HEK293T (cell line): ENCODE results near the gene C3orf33.

Experiments used
- CTCF ChIA-PET: fragments of 350-600 bp; formaldehyde crosslinking; extraction: SDS; loops from one replicate; lab custom pipeline; 2021; ENCODE audit warnings: antibody characterized with exemption, inconsistent platforms; lab: Yijun Ruan, JAX
- POLR2A ChIA-PET: fragments of 350-600 bp; formaldehyde crosslinking; extraction: SDS; loops from one replicate; lab custom pipeline; 2020; ENCODE audit warnings: antibody characterized with exemption, inconsistent platforms; lab: Yijun Ruan, JAX
- DNase-seq: peaks from one replicate; pipeline ENCODE4 v3.0.0; 2012; ENCODE audit warnings: mixed read lengths; ENCODE audit errors: extremely low spot score
- ARNT ChIP-seq: fragments of 450-650 bp; IDR thresholded peaks from 2 replicates; pipeline ENCODE4 v1.6.1; 2017; ENCODE audit warnings: mild to moderate bottlenecking
- BHLHE40 ChIP-seq: fragments of 450-650 bp; IDR thresholded peaks from 2 replicates; pipeline ENCODE4 v1.6.1; 2016; ENCODE audit warnings: mild to moderate bottlenecking, moderate library complexity, borderline replicate concordance
- CTBP1 ChIP-seq: fragments of 450-650 bp; IDR thresholded peaks from 2 replicates; pipeline ENCODE4 v1.6.1; 2016; ENCODE audit warnings: borderline replicate concordance
- ELF4 ChIP-seq: fragments of 450-650 bp; IDR thresholded peaks from 2 replicates; pipeline ENCODE4 v1.6.1; 2017; ENCODE audit warnings: antibody characterized with exemption
- FOXA1 ChIP-seq: fragments of 450-650 bp; IDR thresholded peaks from 2 replicates; pipeline ENCODE4 v1.6.1; 2016; ENCODE audit warnings: mild to moderate bottlenecking
- FOXK2 ChIP-seq: fragments of 450-650 bp; IDR thresholded peaks from 2 replicates; pipeline ENCODE4 v1.6.1; 2016; ENCODE audit warnings: mild to moderate bottlenecking
- FOXM1 ChIP-seq: fragments of 450-650 bp; IDR thresholded peaks from 2 replicates; pipeline ENCODE4 v1.6.1; 2017; ENCODE audit warnings: mild to moderate bottlenecking, borderline replicate concordance
- HDGF ChIP-seq: fragments of 450-650 bp; IDR thresholded peaks from 2 replicates; pipeline ENCODE4 v1.6.1; 2017; ENCODE audit warnings: antibody characterized with exemption, borderline replicate concordance
- L3MBTL2 ChIP-seq: fragments of 450-650 bp; conservative IDR thresholded peaks from 2 replicates; pipeline ENCODE4 v1.6.1; 2016; ENCODE audit warnings: mild to moderate bottlenecking
- LEF1 ChIP-seq: fragments of 450-650 bp; IDR thresholded peaks from 2 replicates; pipeline ENCODE4 v1.6.1; 2017; ENCODE audit warnings: mild to moderate bottlenecking, borderline replicate concordance
- NFRKB ChIP-seq: fragments of 450-650 bp; IDR thresholded peaks from 2 replicates; pipeline ENCODE4 v1.6.1; 2016; ENCODE audit warnings: mild to moderate bottlenecking, moderate library complexity
- SP1 ChIP-seq: fragments of 450-650 bp; IDR thresholded peaks from 2 replicates; pipeline ENCODE4 v1.6.1; 2017
- SUZ12 ChIP-seq: fragments of 450-650 bp; IDR thresholded peaks from 2 replicates; pipeline ENCODE4 v1.6.1; 2016; ENCODE audit warnings: mild to moderate bottlenecking
- TARDBP ChIP-seq: fragments of 450-650 bp; IDR thresholded peaks from 2 replicates; pipeline ENCODE4 v1.6.1; 2016
- ZNF384 ChIP-seq: fragments of 450-650 bp; IDR thresholded peaks from 2 replicates; pipeline ENCODE4 v1.6.1; 2016
- TF ChIP-seq, protein P1 (sequence below): fragments of 450-650 bp; IDR thresholded peaks from 2 replicates; pipeline ENCODE4 v1.6.1; 2016

C3orf33 gene

DNA sequence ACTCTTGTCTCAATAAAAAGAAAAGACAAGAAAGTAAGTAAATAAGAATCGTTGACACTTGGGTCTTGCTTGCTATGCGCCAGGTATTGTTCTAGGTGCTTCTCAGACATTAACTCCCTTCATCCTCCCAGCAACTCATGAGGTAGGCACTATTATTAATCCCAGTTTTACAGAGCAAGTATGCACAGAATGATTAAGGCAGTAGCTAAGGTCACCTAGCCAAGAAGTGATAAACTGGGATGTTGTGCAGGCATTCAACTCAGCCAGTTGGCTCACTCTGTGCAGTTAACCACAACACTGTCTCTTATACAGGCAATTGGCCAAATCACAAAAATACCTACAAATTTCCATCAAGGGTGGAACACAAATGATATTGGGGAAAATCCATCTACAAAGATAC lies 1.7 kb upstream of the C3orf33 start:
- TF ChIP-seq L3MBTL2: no peak
- no peak for TF ChIP-seq NFRKB
- no peak for TF ChIP-seq ZNF384
- TF ChIP-seq SUZ12: no peak
- TF ChIP-seq FOXM1: no peak
- no peak for TF ChIP-seq CTBP1
- TF ChIP-seq ARNT: no peak
- no peak for TF ChIP-seq ELF4
- TF ChIP-seq SP1: no peak
- TF ChIP-seq HDGF: no peak
- no peak for TF ChIP-seq FOXK2
- TF ChIP-seq BHLHE40: no peak
- no peak for TF ChIP-seq FOXA1
- TF ChIP-seq, protein P1, sequence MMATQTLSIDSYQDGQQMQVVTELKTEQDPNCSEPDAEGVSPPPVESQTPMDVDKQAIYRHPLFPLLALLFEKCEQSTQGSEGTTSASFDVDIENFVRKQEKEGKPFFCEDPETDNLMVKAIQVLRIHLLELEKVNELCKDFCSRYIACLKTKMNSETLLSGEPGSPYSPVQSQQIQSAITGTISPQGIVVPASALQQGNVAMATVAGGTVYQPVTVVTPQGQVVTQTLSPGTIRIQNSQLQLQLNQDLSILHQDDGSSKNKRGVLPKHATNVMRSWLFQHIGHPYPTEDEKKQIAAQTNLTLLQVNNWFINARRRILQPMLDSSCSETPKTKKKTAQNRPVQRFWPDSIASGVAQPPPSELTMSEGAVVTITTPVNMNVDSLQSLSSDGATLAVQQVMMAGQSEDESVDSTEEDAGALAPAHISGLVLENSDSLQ: no peak
- TF ChIP-seq LEF1: no peak
- no peak for TF ChIP-seq TARDBP
- no peak for DNase-seq
- ChIA-PET CTCF (no interaction called here), POLR2A (no interaction called here)

DNA sequence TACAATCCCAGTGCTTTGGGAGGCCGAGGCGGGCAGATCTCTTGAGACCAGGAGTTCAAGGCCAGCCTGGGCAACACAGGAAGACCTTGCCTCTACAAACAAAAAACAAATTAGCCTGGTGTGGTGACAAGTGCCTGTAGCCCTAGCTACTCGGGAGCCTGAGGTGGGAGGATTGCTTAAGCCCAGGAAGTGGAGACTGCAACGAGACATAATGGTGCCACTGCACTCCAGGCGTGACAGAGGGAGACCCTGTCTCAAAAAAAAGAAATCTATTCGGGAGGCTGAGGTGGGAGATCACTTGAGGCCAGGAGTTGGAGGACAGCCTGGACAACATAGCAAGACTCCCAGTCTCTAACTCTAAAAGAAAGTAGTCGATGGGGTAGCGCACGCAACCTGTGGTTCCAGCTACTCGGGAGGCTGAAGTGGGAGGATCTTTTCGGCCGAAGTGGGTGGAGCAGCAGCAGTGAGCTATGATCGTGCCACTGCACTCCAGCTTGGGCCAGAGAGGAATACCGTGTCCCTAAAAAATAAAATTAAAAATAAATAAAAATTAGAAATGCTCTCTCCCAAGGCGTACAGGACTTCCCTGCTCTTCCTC lies 775 bp downstream of the C3orf33 start:
- CTCF ChIA-PET: interaction anchor here (0.6 to 1.9 kb wide), 10 partner anchors 9 to 64 kb away, joined by 3 to 9 read pairs (median 4); no protein-coding TSS in a partner anchor
- TF ChIP-seq L3MBTL2: no peak
- TF ChIP-seq FOXM1: no peak
- no peak for TF ChIP-seq FOXK2
- TF ChIP-seq CTBP1: no peak
- TF ChIP-seq TARDBP: no peak
- TF ChIP-seq ELF4: no peak
- no peak for TF ChIP-seq FOXA1
- POLR2A ChIA-PET: interaction anchor here (0.7 to 1.9 kb wide), 7 partner anchors 13 to 65 kb away, joined by 3 to 12 read pairs (median 4); partner anchors contain the start of gene GMPS
- no peak for DNase-seq

DNA sequence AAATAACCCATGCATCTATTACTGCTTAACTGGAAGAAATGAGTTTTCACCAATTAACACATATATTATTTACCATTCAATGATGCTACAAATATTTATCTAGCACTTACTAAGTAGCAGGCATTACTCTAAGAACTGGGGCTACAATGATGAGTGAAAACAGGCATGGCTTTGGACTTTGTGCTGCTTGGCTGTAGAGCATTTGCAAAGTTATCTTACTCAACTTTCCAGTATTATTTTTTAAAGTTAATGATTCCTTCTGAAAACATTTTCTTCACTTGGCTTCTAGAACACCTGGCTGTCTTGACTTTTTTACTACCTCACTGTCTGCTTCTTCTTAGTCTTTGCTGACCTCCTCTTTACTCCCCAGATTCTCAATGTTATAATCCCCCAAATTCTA lies 1.8 kb downstream of the C3orf33 start:
- no peak for TF ChIP-seq ARNT
- TF ChIP-seq FOXA1: no peak
- TF ChIP-seq BHLHE40: no peak
- TF ChIP-seq ZNF384: no peak
- no peak for TF ChIP-seq TARDBP
- no peak for TF ChIP-seq L3MBTL2
- no peak for TF ChIP-seq CTBP1
- TF ChIP-seq LEF1: no peak
- TF ChIP-seq, protein P1: no peak
- no peak for TF ChIP-seq SP1
- TF ChIP-seq FOXK2: no peak
- no peak for TF ChIP-seq NFRKB
- TF ChIP-seq ELF4: no peak
- TF ChIP-seq FOXM1: no peak
- TF ChIP-seq HDGF: no peak
- TF ChIP-seq SUZ12: no peak
- POLR2A ChIA-PET: no interaction called here
- CTCF ChIA-PET: no interaction called here
- DNase-seq: no peak

DNA sequence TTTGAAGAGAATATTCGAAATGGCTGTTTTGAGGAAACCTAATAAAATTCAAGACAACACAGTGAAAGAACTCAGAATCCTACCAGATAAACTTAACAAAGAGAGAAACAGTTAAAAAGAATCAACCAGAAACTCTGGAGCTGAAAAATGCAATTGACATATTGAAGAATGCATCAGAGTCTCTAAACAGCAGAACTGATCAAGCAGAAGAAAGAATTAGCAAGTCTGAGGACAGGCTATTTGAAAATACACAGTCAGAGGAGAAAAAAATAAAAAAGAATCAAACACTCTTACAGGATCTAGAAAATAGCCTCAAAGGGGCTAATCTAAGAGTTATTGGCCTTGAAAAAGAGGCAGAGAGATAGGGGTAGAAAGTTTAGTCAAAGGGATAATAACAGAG lies 13.5 kb downstream of the C3orf33 start:
- ChIA-PET CTCF (no interaction called here), POLR2A (no interaction called here)
- TF ChIP-seq FOXK2 (no peak), BHLHE40 (no peak), HDGF (no peak), L3MBTL2 (no peak), CTBP1 (no peak), ZNF384 (no peak), LEF1 (no peak), ARNT (no peak), NFRKB (no peak), SUZ12 (no peak), SP1 (no peak), TARDBP (no peak), ELF4 (no peak), FOXA1 (no peak), FOXM1 (no peak)
- TF ChIP-seq, protein P1: no peak
- DNase-seq: no peak

DNA sequence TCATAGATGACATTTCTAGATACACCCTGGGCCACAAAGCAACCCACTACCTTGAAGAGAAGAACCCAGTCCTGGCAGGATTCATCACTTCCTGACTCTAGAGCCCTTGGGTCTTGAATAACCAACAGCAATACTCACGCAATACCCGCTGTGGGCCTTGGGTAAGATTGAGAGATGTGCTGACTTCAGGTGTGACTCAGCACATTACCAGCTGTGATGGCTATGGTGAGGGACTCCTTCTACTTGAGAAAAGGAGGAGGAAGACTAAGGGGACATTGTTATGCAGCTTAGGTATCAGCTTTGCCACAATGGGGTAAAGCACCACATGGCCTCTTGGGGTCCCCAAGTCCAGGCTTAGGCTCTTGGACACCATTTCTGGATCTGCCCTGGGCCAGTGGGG lies 14.9 kb downstream of the C3orf33 start:
- TF ChIP-seq FOXK2 (no peak), ZNF384 (no peak), ELF4 (no peak), CTBP1 (no peak), NFRKB (no peak), SP1 (no peak), L3MBTL2 (no peak), ARNT (no peak), TARDBP (no peak), FOXM1 (no peak), SUZ12 (no peak), FOXA1 (no peak), LEF1 (no peak)
- TF ChIP-seq, protein P1: no peak
- CTCF ChIA-PET: no interaction called here
- POLR2A ChIA-PET: interaction anchor here (0.5 kb wide), 1 partner anchor 44 kb away, joined by 4 read pairs; no protein-coding TSS in a partner anchor
- DNase-seq: no peak
